HepG2 (cell line): Measurements from ENCODE around the gene ANKRD13D. TPM values are rescaled to one million over a fixed set of nuclear protein-coding genes. Genes with fewer than 3 reads are reported as not detected.

Source experiments
- CBX5 ChIP-seq: sonication (generic); formaldehyde crosslinking; IDR thresholded peaks from 2 replicates; pipeline ENCODE4 v1.4.0; 2020; ENCODE audit warnings: missing genetic modification reagents, borderline replicate concordance
- GTF2F1 ChIP-seq: fragments of 150-350 bp; IDR thresholded peaks from 2 replicates; pipeline ENCODE4 v1.6.1; 2014; ENCODE audit warnings: low read length
- MAFK ChIP-seq, 2 experiments: IDR thresholded peaks in 1 of 2; conservative IDR thresholded peaks in 1 of 2; 2 replicates each; pipeline ENCODE4 v1.6.1; 2011; ENCODE audit warnings: improper control_type of control experiment in 2 of 2, low read length in 2 of 2
- RFX5 ChIP-seq: IDR thresholded peaks from 2 replicates; pipeline ENCODE4 v1.6.1; 2011; ENCODE audit warnings: low read depth, low read length, improper control_type of control experiment
- RNF2 ChIP-seq: fragments of 450-650 bp; conservative IDR thresholded peaks from 2 replicates; pipeline ENCODE4 v1.6.1; 2016; ENCODE audit warnings: low read depth
- SIN3B ChIP-seq: fragments of 150-350 bp; IDR thresholded peaks from 2 replicates; pipeline ENCODE4 v1.6.1; 2014; ENCODE audit warnings: low read length
- SRF ChIP-seq: IDR thresholded peaks from 2 replicates; pipeline ENCODE4 v1.6.1; 2011; ENCODE audit warnings: mild to moderate bottlenecking, low read depth, low read length, moderate library complexity
- XRCC5 ChIP-seq: fragments of 200-400 bp; formaldehyde crosslinking; optimal IDR thresholded peaks from 2 replicates; pipeline ENCODE3; 2017; ENCODE audit warnings: mild to moderate bottlenecking, low read length
- ZGPAT ChIP-seq: IDR thresholded peaks from 2 replicates; pipeline ENCODE4 v1.6.1; 2016; ENCODE audit warnings: mild to moderate bottlenecking
- ZNF33A ChIP-seq: sonication (generic); formaldehyde crosslinking; IDR thresholded peaks from 2 replicates; pipeline ENCODE4 v1.5.1; 2020; ENCODE audit warnings: missing genetic modification reagents, mild to moderate bottlenecking, moderate library complexity, borderline replicate concordance
- ZNF558 ChIP-seq: sonication (generic); formaldehyde crosslinking; IDR thresholded peaks from 2 replicates; pipeline ENCODE4 v1.9.0; 2022; ENCODE audit warnings: mild to moderate bottlenecking, missing genetic modification reagents, borderline replicate concordance
- ZNF670 ChIP-seq: sonication (generic); formaldehyde crosslinking; IDR thresholded peaks from 2 replicates; pipeline ENCODE4 v1.8.0; 2022; ENCODE audit warnings: mild to moderate bottlenecking, missing genetic modification reagents, borderline replicate concordance
- polyA plus RNA-seq, 8 experiments: library from polyadenylated mRNA; depleted of rRNA in 3 of 8; stranded (reverse) in 7 of 8; unstranded in 1 of 8; fragments of >200 nt; fragmentation: Illumina TruSeq in 4 of 8; extraction: Trizol in 4 of 8; gene quantifications; 2 replicates each; pipeline versions ENCODE4 v1.2.1 to v1.2.3, GENCODE V29; 2011 to 2016; ENCODE audit warnings: low read depth in 4 of 8, missing spikeins in 1 of 8, mixed read lengths in 1 of 8; ENCODE audit not compliant: insufficient read depth in 1 of 8
- total RNA-seq, 5 experiments: library from RNA; depleted of rRNA; stranded (reverse); fragments of >200 nt; fragmentation: Illumina TruSeq; extraction: Trizol; gene quantifications; 2 replicates each; pipeline ENCODE4 v1.2.3, GENCODE V29; 2016; ENCODE audit warnings: low read depth in 1 of 5
- TF ChIP-seq, protein P1 (sequence below): sonication (generic); formaldehyde crosslinking; conservative IDR thresholded peaks from 2 replicates; pipeline ENCODE4 v1.4.0; 2020; ENCODE audit warnings: missing genetic modification reagents
- TF ChIP-seq, protein P2 (sequence below): sonication (generic); formaldehyde crosslinking; IDR thresholded peaks from 2 replicates; pipeline ENCODE4 v1.4.0; 2020; ENCODE audit warnings: missing genetic modification reagents, borderline replicate concordance
- TF ChIP-seq, protein P3 (sequence below): sonication (generic); formaldehyde crosslinking; IDR thresholded peaks from 2 replicates; pipeline ENCODE4 v1.4.0; 2020; ENCODE audit warnings: mild to moderate bottlenecking, missing genetic modification reagents, borderline replicate concordance

Gene ANKRD13D
- total and polyA plus RNA-seq, 2 of the 13 experiments (the other 11 are each of a cell fraction or from before 2014, with no cell fraction given) = 18.6 to 27.3 TPM

DNA sequence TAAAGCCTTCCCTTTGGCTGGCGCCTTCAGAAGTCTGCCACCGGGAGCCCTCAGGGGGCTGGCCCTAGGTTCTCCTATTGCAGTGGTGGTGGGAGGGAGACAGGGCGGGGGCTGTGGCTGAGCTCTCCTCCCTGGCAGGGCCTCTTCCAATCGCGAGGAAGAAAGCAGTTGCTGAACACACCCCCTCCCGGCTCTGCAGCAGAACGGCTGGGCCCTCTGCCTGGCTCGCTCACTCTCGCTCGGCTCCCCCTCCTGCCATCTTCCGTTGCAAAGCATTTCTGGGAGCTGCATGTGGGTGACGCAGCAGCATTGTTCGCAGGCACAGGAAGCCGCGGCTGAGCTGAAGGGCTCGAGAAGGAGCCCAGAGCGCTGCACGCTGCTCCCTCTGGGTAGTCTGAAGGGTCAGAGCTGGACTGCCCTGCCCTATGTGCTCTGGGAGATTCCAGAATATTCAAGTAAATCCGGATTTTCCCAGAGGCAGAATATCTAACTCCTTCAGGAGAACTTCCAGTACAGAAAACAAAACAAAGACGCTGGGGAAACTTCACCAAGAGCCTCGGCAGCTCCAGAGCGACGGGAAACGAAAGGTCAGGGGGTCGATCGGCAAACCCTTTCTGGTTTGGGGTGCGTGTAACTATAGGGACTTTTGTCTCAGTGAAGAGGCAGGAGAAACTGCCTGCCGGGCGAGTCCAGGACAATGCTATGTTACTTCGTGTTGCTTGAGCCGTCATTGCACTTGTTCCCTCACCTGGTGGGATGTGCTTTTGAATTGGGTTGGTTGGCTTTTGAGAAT, 49.1 kb upstream of the ANKRD13D start (continued):
- TF ChIP-seq, protein P1, sequence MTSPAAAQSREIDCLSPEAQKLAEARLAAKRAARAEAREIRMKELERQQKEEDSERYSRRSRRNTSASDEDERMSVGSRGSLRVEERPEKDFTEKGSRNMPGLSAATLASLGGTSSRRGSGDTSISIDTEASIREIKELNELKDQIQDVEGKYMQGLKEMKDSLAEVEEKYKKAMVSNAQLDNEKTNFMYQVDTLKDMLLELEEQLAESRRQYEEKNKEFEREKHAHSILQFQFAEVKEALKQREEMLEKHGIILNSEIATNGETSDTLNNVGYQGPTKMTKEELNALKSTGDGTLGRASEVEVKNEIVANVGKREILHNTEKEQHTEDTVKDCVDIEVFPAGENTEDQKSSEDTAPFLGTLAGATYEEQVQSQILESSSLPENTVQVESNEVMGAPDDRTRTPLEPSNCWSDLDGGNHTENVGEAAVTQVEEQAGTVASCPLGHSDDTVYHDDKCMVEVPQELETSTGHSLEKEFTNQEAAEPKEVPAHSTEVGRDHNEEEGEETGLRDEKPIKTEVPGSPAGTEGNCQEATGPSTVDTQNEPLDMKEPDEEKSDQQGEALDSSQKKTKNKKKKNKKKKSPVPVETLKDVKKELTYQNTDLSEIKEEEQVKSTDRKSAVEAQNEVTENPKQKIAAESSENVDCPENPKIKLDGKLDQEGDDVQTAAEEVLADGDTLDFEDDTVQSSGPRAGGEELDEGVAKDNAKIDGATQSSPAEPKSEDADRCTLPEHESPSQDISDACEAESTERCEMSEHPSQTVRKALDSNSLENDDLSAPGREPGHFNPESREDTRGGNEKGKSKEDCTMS (CRISPR knock-in tag) = no peak
- TF ChIP-seq RFX5 (no peak), ZNF33A (CRISPR knock-in tag) (no peak), ZGPAT (peak; percentile 84), ZNF558 (no peak; the same call in 1 of the 2 replicates), ZNF670 (peak; percentile 72; the same call in 1 of the 2 replicates), SRF (no peak), CBX5 (CRISPR knock-in tag) (peak; percentile 96), GTF2F1 (0 out of 2 replicates have a peak, but pooled peaks have one; percentile 70), XRCC5 (peak; percentile 87), SIN3B (no peak; the same call in 1 of the 2 replicates), MAFK (conservative IDR thresholded peaks at IDR 0.05 in 1 of 2, IDR thresholded peaks at IDR 0.05 in 1 of 2; ENCODE audit: low read length in 2 of 2) (no peak; a peak in 1 of 4 replicates), RNF2 (no peak)
- TF ChIP-seq, protein P2, sequence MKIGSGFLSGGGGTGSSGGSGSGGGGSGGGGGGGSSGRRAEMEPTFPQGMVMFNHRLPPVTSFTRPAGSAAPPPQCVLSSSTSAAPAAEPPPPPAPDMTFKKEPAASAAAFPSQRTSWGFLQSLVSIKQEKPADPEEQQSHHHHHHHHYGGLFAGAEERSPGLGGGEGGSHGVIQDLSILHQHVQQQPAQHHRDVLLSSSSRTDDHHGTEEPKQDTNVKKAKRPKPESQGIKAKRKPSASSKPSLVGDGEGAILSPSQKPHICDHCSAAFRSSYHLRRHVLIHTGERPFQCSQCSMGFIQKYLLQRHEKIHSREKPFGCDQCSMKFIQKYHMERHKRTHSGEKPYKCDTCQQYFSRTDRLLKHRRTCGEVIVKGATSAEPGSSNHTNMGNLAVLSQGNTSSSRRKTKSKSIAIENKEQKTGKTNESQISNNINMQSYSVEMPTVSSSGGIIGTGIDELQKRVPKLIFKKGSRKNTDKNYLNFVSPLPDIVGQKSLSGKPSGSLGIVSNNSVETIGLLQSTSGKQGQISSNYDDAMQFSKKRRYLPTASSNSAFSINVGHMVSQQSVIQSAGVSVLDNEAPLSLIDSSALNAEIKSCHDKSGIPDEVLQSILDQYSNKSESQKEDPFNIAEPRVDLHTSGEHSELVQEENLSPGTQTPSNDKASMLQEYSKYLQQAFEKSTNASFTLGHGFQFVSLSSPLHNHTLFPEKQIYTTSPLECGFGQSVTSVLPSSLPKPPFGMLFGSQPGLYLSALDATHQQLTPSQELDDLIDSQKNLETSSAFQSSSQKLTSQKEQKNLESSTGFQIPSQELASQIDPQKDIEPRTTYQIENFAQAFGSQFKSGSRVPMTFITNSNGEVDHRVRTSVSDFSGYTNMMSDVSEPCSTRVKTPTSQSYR (CRISPR knock-in tag) = peak; percentile 77
- TF ChIP-seq, protein P3, sequence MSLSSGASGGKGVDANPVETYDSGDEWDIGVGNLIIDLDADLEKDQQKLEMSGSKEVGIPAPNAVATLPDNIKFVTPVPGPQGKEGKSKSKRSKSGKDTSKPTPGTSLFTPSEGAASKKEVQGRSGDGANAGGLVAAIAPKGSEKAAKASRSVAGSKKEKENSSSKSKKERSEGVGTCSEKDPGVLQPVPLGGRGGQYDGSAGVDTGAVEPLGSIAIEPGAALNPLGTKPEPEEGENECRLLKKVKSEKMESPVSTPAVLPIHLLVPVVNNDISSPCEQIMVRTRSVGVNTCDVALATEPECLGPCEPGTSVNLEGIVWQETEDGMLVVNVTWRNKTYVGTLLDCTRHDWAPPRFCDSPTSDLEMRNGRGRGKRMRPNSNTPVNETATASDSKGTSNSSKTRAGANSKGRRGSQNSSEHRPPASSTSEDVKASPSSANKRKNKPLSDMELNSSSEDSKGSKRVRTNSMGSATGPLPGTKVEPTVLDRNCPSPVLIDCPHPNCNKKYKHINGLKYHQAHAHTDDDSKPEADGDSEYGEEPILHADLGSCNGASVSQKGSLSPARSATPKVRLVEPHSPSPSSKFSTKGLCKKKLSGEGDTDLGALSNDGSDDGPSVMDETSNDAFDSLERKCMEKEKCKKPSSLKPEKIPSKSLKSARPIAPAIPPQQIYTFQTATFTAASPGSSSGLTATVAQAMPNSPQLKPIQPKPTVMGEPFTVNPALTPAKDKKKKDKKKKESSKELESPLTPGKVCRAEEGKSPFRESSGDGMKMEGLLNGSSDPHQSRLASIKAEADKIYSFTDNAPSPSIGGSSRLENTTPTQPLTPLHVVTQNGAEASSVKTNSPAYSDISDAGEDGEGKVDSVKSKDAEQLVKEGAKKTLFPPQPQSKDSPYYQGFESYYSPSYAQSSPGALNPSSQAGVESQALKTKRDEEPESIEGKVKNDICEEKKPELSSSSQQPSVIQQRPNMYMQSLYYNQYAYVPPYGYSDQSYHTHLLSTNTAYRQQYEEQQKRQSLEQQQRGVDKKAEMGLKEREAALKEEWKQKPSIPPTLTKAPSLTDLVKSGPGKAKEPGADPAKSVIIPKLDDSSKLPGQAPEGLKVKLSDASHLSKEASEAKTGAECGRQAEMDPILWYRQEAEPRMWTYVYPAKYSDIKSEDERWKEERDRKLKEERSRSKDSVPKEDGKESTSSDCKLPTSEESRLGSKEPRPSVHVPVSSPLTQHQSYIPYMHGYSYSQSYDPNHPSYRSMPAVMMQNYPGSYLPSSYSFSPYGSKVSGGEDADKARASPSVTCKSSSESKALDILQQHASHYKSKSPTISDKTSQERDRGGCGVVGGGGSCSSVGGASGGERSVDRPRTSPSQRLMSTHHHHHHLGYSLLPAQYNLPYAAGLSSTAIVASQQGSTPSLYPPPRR (CRISPR knock-in tag) = 0 out of 2 replicates have a peak, but pooled peaks have one; percentile 16
